GM12865 (cell line): ENCODE results near the gene CDC42.

Experiments
- DNase-seq: peaks from one replicate; pipeline ENCODE4 v3.0.0; 2010; ENCODE audit warnings: low read depth
- H3K4me3 ChIP-seq: 2 replicates; pipeline ENCODE4 v1.5.1; 2011; ENCODE audit warnings: mild to moderate bottlenecking, low read depth, low read length, control low read depth
- TF ChIP-seq, protein P1 (sequence below): IDR thresholded peaks from 2 replicates; pipeline ENCODE4 v1.5.1; 2011; ENCODE audit warnings: low read length, control low read depth, low read depth, inconsistent platforms; ENCODE audit not compliant: insufficient read depth; ENCODE audit errors: missing control alignments

The CDC42 gene

DNA sequence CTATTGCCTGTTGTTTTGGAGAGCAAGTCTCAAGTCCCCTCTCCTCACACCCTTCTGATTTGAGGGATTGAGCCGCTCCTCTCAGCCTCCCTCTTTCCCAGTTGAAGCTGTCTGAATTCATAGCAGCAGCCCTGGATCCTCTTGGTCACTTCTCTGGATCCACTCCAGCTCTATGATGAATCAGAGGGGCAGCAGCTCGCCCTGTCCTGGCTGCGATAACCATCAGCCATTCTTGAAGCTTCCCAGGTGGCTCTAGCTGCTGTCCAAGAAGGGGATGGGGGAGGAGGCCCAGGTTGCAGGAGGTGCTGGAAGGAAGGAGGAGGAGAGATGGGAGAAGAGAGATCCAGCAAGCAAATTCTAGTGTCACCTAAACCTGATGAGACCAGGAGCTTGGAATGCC, 59.1 kb downstream of the CDC42 start:
- H3K4me3 ChIP-seq = no peak overlapping the region
- no peak for DNase-seq
- TF ChIP-seq, protein P1, sequence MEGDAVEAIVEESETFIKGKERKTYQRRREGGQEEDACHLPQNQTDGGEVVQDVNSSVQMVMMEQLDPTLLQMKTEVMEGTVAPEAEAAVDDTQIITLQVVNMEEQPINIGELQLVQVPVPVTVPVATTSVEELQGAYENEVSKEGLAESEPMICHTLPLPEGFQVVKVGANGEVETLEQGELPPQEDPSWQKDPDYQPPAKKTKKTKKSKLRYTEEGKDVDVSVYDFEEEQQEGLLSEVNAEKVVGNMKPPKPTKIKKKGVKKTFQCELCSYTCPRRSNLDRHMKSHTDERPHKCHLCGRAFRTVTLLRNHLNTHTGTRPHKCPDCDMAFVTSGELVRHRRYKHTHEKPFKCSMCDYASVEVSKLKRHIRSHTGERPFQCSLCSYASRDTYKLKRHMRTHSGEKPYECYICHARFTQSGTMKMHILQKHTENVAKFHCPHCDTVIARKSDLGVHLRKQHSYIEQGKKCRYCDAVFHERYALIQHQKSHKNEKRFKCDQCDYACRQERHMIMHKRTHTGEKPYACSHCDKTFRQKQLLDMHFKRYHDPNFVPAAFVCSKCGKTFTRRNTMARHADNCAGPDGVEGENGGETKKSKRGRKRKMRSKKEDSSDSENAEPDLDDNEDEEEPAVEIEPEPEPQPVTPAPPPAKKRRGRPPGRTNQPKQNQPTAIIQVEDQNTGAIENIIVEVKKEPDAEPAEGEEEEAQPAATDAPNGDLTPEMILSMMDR = no peak

DNA sequence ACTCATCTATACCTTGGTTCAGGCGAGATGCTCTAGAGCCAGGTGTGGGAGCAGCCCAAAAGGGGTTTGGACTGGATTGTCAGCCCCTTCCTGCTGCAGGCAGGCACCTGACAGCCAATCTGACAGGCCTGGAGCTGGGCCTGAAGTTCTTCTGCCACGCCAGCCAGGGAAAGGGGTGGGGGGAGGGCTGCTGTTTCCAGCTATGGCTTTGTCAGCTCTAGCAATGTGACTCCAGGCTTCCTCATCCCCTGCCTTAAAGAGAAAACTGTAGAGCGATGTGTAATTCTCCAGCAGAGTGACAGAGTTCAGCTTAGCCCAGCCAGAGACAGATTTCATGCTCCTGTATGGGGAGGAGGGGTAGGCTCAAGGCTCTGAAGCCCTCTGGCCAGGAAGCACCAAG, 60.0 kb downstream of the CDC42 start:
- no peak overlapping the region for H3K4me3 ChIP-seq
- DNase-seq = no peak
- TF ChIP-seq, protein P1 = no peak

- DNase-seq = no peak
- no peak overlapping the region for H3K4me3 ChIP-seq
- TF ChIP-seq, protein P1 = no peak
Observed at GRCh38 chr1:22114083-22115012, 61.8 kb downstream of the CDC42 start.

DNA sequence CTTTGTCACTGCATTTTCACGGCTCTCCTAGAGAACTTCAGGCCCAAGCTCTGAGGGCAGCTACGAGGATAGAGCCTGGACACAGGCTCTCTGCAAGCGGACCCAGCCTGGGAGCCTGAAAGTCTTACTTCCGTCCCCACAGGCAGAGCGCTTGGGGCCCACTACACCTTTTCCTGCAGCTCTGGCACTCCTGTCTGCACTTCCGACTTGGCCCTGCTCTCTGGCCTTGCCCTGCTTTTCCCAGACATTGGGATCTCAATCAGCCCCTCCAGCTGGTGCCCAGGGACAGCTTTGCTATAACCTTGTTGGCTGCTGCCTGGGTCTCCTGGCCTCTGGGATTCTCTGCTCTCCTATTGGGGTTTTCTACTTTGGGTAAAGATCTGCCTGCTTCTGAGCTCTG, 62.8 kb downstream of the CDC42 start:
- DNase-seq = no peak
- TF ChIP-seq, protein P1 = no peak
- no peak overlapping the region for H3K4me3 ChIP-seq

- H3K4me3 ChIP-seq = no peak overlapping the region
- DNase-seq = no peak
- TF ChIP-seq, protein P1 = no peak
Observed at GRCh38 chr1:22117238-22117637, 64.7 kb downstream of the CDC42 start.

- H3K4me3 ChIP-seq = no peak overlapping the region
- DNase-seq = peak; percentile 40
- TF ChIP-seq, protein P1 = no peak
Observed at GRCh38 chr1:22117851-22118250, 65.3 kb downstream of the CDC42 start.
